Ovary (tissue), 9 donors: ENCODE measurements around the gene DDX56. TPM values are rescaled to one million over a fixed set of nuclear protein-coding genes. Genes with fewer than 3 reads are reported as not detected.
"Not testable (repeated sequence)": the region's sequence is repeated elsewhere in the genome, so short reads cannot be mapped to it uniquely, and the experiment has no call there.

Experiments used
- DNase-seq, 5 donors: peaks; one replicate each; pipeline ENCODE4 v3.0.0-alpha.2; 2019 to 2020
- H3K27ac ChIP-seq, 2 donors: fragments of 200-600 bp; one replicate each; pipeline versions ENCODE4 v1.5.1 to v1.8.0; 2019 to 2022
- H3K27me3 ChIP-seq: fragments of 200-600 bp; one replicate; pipeline ENCODE4 v1.8.0; 2022
- H3K36me3 ChIP-seq: fragments of 200-600 bp; sonication (generic); one replicate; pipeline ENCODE4 v1.5.1; 2019
- H3K4me1 ChIP-seq: one replicate; pipeline ENCODE4 v1.8.1; 2013; ENCODE audit warnings: mild to moderate bottlenecking, moderate library complexity; ENCODE audit not compliant: insufficient read depth
- H3K4me3 ChIP-seq: fragments of 200-600 bp; sonication (generic); one replicate; pipeline ENCODE4 v1.5.1; 2017
- H3K9me3 ChIP-seq, 2 donors: fragments of 200-600 bp in 1 of 2; sonication (generic) in 1 of 2; one replicate each; pipeline versions ENCODE4 v1.5.1 to v1.8.1; 2013 to 2019; ENCODE audit warnings: mild to moderate bottlenecking in 1 of 2, moderate library complexity in 1 of 2
- EP300 ChIP-seq: sonication (generic); formaldehyde crosslinking; IDR thresholded peaks from one replicate; pipeline ENCODE4 v1.6.1; 2017; ENCODE audit warnings: antibody characterized with exemption
- POLR2A ChIP-seq: fragments of 450-650 bp; IDR thresholded peaks from one replicate; pipeline ENCODE4 v1.6.1; 2017; ENCODE audit warnings: antibody characterized with exemption, mild to moderate bottlenecking, moderate library complexity
- WGBS, 3 donors: extraction: QIAGEN DNeasy Blood & Tissue Kit in 1 of 3; methylation state at CpG; one replicate each; pipeline versions ENCODE4 v1.1.5 to v1.1.7; 2013 to 2017; 5-methylcytosine and 5-hydroxymethylcytosine counted together
- intact Hi-C, 4 donors: fragments of 100-400 bp; cut with DNase I; formaldehyde crosslinking; loops; one replicate each; pipeline versions ENCODE4 v1.11.0 to v1.15.1; 2022 to 2023
- polyA plus RNA-seq, 2 donors: library from polyadenylated mRNA; stranded (reverse); fragments of 200-250 nt in 1 of 2; fragments of 350-450 nt in 1 of 2; fragmentation: Illumina TruSeq in 1 of 2; extraction: RNeasy Lipid Tissue Mini Kit (QIAGEN cat#74804) in 1 of 2; gene quantifications; one replicate each; pipeline ENCODE4 v1.2.3, GENCODE V29; 2013 to 2014
- total RNA-seq, 7 donors: library from RNA; depleted of rRNA in 2 of 7; stranded (reverse); fragments of >200 nt in 2 of 7; fragmentation: NEBNext Ultra II Directional in 3 of 7; extraction: Animal tissue kit (Norgen Biotek cat#: 25700) in 3 of 7; gene quantifications; one replicate each; pipeline versions ENCODE4 v1.1.0 to v1.2.4, GENCODE V29; 2016 to 2023
- TF ChIP-seq, protein P1 (sequence below), 3 donors: fragments of 450-650 bp in 2 of 3; fragments of 200-600 bp in 1 of 3; IDR thresholded peaks; one replicate each; pipeline versions ENCODE4 v1.5.1 to v1.8.0; 2016 to 2022; ENCODE audit warnings: antibody characterized with exemption in 3 of 3, mild to moderate bottlenecking in 1 of 3
- donor health status: DM: no; HTN: no; CAD: no; lungs with moderate emphysema.
- donor health status: DM: no; HTN: no; CAD: no.
- donor health status: Bipolar disorder and iron deficiency.
- donor health status: DM: yes; HTN: yes; CAD: no.
- donor health status: DM: no; HTN: no; CAD: no.
- donor health status: DM: yes; HTN: yes; CAD: no.

DDX56 gene
- total and polyA plus RNA-seq, 9 donors: 33.6 to 78.4 (median 51.5) TPM

DNA sequence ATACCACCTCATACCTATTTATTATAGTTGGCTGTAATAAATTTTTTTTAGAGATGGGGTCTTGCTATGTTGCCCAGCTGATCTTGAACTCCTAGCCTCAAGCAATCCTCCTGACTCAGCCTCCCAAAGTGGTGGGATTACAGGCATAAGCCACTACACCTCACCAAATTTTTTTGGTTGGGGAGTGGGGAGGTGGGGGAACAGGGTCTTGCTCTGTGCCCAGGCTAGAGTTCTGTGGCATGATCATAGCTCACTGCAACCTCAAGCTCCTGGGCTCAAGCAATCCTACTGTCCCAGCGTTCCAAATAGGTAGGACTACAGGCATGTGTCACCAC lies 28.8 kb upstream of the DDX56 start:
- H3K9me3 ChIP-seq: no peaks in the 10 kb centered on the region
- peaks cover 2% of the 10 kb centered on the region for H3K4me1 ChIP-seq
- H3K36me3 ChIP-seq: no peaks in the 10 kb centered on the region
- no peak overlapping the region for H3K27ac ChIP-seq
- WGBS, 3 donors: 42 to 72% (median 52%) methylated on average over 1 of the region's 1 CpG
- no peaks in the 10 kb centered on the region for H3K27me3 ChIP-seq
- DNase-seq: no peak
- intact Hi-C loops: loop anchor here in 1 of 4 donors (10.0 kb wide), 1 partner anchor 382 kb away; no protein-coding TSS in a partner anchor
- H3K4me3 ChIP-seq: no peak overlapping the region
- TF ChIP-seq, protein P1, sequence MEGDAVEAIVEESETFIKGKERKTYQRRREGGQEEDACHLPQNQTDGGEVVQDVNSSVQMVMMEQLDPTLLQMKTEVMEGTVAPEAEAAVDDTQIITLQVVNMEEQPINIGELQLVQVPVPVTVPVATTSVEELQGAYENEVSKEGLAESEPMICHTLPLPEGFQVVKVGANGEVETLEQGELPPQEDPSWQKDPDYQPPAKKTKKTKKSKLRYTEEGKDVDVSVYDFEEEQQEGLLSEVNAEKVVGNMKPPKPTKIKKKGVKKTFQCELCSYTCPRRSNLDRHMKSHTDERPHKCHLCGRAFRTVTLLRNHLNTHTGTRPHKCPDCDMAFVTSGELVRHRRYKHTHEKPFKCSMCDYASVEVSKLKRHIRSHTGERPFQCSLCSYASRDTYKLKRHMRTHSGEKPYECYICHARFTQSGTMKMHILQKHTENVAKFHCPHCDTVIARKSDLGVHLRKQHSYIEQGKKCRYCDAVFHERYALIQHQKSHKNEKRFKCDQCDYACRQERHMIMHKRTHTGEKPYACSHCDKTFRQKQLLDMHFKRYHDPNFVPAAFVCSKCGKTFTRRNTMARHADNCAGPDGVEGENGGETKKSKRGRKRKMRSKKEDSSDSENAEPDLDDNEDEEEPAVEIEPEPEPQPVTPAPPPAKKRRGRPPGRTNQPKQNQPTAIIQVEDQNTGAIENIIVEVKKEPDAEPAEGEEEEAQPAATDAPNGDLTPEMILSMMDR (IDR thresholded peaks at IDR 0.05): no peak
- TF ChIP-seq EP300 (no peak), POLR2A (no peak)

DNA sequence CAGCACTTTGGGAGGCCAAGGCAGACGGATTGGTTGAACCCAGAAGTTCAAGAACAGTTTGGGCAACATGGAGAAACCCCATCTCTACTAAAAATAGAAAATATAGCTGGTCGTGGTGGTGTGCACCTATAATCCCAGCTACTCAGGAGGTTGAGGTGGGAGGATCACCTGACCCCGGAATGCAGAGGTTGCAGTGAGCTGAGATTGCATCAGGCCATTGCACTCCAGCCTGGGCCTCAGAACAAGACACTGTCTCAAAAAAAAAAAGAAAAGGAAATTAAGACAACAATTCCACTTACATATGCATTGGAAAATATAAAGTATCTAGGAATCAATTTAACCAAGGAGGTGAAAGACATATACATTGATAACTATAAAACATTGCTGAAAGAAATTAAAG lies 25.5 kb upstream of the DDX56 start:
- H3K9me3 ChIP-seq: no peaks in the 10 kb centered on the region
- no peak overlapping the region for H3K4me3 ChIP-seq
- no peak for DNase-seq
- no peaks in the 10 kb centered on the region for H3K36me3 ChIP-seq
- no peak overlapping the region for H3K27ac ChIP-seq
- intact Hi-C loops: loop anchor here in 1 of 4 donors (10.0 kb wide), 1 partner anchor 536 kb away; no protein-coding TSS in a partner anchor
- WGBS, 3 donors: 56 to 62% (median 58%) methylated on average over 3 of the region's 3 CpGs
- no peaks in the 10 kb centered on the region for H3K4me1 ChIP-seq
- TF ChIP-seq, protein P1 (IDR thresholded peaks at IDR 0.05): no peak
- no peak for TF ChIP-seq POLR2A
- no peak for TF ChIP-seq EP300
- no peaks in the 10 kb centered on the region for H3K27me3 ChIP-seq

DNA sequence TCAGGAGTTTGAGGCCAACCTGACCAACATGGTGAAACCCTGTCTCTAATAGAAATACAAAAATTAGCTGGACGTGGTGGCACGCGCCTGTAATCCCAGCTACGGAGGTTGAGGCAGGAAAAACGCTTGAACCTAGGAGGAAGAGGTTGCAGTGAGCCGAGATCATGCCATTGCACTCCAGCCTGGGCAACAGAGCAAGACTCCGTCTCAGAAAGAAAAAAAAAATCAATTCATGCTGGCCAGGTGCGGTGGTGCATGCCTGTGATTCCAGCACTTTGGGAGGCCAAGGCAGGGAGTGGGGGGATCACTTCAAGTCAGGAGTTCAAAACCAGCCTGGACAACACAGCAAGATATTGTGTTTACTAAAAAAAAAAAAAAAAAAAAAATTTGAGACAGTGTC lies 23.5 kb upstream of the DDX56 start:
- H3K4me1 ChIP-seq, H3K27me3 ChIP-seq, H3K4me3 ChIP-seq, H3K36me3 ChIP-seq, DNase-seq, H3K27ac ChIP-seq, H3K9me3 ChIP-seq: not testable (repeated sequence)
- intact Hi-C loops: loop anchor here in 1 of 4 donors (10.0 kb wide), 1 partner anchor 538 kb away; no protein-coding TSS in a partner anchor
- WGBS, 3 donors: 79 to 90% (median 87%) methylated on average over 8 of the region's 8 CpGs

DNA sequence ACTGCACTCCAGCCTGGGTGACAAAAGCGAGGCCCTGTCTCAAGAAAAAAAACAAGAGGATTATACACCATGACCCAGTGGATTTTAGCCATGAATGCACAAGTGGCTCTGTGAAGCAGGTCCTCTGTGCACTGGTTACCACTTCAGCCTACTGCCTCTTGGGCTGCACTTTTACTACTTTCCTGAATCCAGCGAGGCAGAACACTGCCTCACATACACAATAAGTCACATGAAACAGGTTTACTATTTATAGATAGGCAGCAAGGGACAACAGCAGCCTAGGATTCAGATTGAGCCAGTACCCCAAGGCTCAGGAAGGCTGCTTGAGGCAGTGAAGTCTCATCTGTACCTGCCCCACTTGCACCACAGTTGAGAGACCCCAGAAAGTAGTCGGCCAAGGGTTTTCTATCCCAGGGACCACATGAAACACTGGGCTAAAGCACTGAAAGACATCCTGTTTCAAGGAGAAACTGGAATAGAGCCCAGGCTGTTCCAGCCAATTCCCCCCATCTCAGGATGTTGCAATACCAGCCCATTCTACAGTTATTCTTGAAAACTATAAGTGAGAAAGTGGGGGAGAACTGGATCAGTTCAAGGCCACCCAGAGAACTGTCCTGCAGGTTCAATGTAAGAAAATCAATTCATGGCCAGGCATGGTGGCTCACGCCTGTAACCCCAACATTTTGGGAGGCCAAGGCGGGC lies 22.4 kb upstream of the DDX56 start:
- Histone ChIP-seq H3K4me1 (no peaks in the 10 kb centered on the region), H3K27me3 (no peaks in the 10 kb centered on the region), H3K27ac (no peak overlapping the region), H3K4me3 (no peak overlapping the region), H3K9me3 (no peaks in the 10 kb centered on the region), H3K36me3 (no peaks in the 10 kb centered on the region)
- no peak for TF ChIP-seq POLR2A
- TF ChIP-seq EP300: no peak
- TF ChIP-seq, protein P1 (IDR thresholded peaks at IDR 0.05): no peak
- intact Hi-C loops: loop anchor here in 1 of 4 donors (10.0 kb wide), 1 partner anchor 539 kb away; no protein-coding TSS in a partner anchor
- 69 to 80% (median 71%) methylated on average over 5 of the region's 5 CpGs for WGBS, 3 donors
- DNase-seq: no peak

DNA sequence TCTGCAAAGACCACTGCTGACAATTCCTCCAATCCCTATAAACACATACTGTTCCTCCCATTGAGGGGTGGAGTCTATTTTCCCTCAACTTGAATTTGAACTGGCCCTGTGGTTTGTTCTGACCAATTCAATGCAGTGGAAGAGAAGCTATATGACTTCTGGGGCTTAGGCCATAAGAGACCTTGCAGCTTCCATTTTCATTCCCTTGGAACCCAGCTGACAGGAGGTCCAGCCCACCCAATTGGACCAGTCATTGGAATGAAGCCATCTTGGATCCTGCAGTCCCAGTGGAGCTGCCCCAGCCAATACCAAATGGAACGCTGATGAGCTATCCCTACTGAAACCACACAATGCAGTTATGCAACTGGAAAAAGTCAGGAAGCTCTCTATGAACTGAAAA lies 17.2 kb upstream of the DDX56 start:
- intact Hi-C loops: loop anchor here in 1 of 4 donors (10.0 kb wide), 1 partner anchor 544 kb away; no protein-coding TSS in a partner anchor
- WGBS, 3 donors: 75 to 89% (median 77%) methylated on average over 1 of the region's 1 CpG
- TF ChIP-seq POLR2A: no peak
- TF ChIP-seq EP300: no peak
- DNase-seq: no peak
- H3K36me3 ChIP-seq: no peaks in the 10 kb centered on the region
- no peaks in the 10 kb centered on the region for H3K9me3 ChIP-seq
- no peak overlapping the region for H3K27ac ChIP-seq
- no peaks in the 10 kb centered on the region for H3K27me3 ChIP-seq
- H3K4me3 ChIP-seq: no peak overlapping the region
- H3K4me1 ChIP-seq: no peaks in the 10 kb centered on the region
